AG04449 (cell line): ENCODE data around the gene ZNF281.

Experiments used
- CTCF ChIA-PET: fragments of 350-600 bp; formaldehyde crosslinking; extraction: SDS; loops from one replicate; lab custom pipeline; 2021; ENCODE audit warnings: antibody characterized with exemption; lab: Yijun Ruan, JAX
- POLR2A ChIA-PET: fragments of 400-600, 350-600 bp; formaldehyde crosslinking; extraction: SDS; loops from one replicate; lab custom pipeline; 2020; ENCODE audit warnings: antibody characterized with exemption, inconsistent platforms; lab: Yijun Ruan, JAX
- DNase-seq: peaks from one replicate; pipeline ENCODE4 v3.0.0-alpha.2; 2010; ENCODE audit warnings: low read depth, low spot score
- H3K4me3 ChIP-seq: 2 replicates; pipeline ENCODE4 v1.5.1; 2011; ENCODE audit warnings: low read depth, mild to moderate bottlenecking, control low read depth, low read length
- TF ChIP-seq, protein P1 (sequence below): IDR thresholded peaks from one replicate; pipeline ENCODE4 v1.5.1; 2011; ENCODE audit warnings: mild to moderate bottlenecking, moderate library complexity, low read length, control low read depth, inconsistent platforms; ENCODE audit not compliant: insufficient read depth; ENCODE audit errors: missing control alignments

Gene ZNF281

DNA sequence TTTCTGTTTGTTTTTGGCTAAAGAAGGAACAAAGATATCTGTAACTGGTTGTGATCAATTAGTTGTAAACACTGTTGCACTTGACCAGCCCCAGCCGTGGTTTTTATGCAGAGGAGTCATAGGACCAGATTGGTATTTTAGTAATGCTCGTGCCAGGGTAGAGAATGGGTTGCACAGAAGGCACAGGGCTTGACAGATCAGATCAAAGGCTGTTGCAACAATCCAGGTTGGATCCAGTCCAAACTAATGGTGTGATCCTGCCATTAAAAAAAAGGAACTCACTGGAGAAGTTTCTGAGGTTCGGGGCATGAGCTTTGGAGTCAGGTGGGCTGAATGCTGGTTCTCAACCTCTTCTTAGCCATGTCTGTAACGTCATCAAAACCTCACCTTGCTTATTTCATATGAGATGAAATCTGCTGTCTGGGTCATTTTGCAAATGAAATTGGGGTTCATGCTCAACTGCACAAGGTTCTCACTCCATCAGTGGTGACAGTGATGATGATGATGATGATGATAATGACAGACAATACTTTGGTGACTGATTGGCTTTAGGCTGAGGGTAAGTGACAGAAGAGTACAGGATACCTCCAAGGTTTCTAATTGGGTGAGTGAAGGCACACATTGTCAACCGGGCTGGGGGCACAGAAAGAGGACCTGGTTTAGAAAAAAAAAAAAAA is 43.1 kb downstream of the ZNF281 start:
- DNase-seq: no peak
- ChIA-PET CTCF (interaction anchor here (1.7 to 1.9 kb wide), 2 partner anchors 9 to 13 kb away, joined by 4 to 10 read pairs; no protein-coding TSS in a partner anchor), POLR2A (no interaction called here)
- H3K4me3 ChIP-seq: no peak overlapping the region
- TF ChIP-seq, protein P1, sequence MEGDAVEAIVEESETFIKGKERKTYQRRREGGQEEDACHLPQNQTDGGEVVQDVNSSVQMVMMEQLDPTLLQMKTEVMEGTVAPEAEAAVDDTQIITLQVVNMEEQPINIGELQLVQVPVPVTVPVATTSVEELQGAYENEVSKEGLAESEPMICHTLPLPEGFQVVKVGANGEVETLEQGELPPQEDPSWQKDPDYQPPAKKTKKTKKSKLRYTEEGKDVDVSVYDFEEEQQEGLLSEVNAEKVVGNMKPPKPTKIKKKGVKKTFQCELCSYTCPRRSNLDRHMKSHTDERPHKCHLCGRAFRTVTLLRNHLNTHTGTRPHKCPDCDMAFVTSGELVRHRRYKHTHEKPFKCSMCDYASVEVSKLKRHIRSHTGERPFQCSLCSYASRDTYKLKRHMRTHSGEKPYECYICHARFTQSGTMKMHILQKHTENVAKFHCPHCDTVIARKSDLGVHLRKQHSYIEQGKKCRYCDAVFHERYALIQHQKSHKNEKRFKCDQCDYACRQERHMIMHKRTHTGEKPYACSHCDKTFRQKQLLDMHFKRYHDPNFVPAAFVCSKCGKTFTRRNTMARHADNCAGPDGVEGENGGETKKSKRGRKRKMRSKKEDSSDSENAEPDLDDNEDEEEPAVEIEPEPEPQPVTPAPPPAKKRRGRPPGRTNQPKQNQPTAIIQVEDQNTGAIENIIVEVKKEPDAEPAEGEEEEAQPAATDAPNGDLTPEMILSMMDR: no peak

DNA sequence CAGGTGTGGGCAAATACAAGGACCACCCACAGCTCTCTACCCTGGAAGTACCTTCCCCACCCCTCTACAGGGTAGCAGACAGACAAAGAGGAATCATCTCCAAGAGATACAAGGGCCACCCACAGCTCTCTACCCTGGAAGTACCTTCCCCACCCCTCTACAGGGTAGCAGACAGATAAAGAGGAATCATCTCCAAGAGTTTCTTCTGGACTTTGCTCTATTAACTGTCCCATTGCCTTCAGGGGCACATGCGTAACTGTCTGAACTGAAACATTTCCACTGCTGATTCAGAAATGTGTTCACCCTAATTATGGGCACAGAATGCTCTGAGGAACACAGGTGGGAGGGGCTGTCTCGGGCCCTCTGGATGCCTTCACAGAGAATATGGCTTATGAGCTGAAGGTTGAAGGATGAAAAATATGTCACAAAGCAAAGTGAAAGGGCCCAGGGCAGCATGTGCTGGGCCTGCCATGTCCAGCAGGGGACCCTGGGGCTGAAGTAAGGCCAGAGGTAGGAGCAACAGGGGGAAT is 43.9 kb downstream of the ZNF281 start:
- POLR2A ChIA-PET: interaction anchor here (1.1 kb wide), 1 partner anchor 13 kb away, joined by 5 read pairs; no protein-coding TSS in a partner anchor
- TF ChIP-seq, protein P1: no peak
- CTCF ChIA-PET: interaction anchor here (0.8 to 1.9 kb wide), 4 partner anchors 9 to 87 kb away, joined by 4 to 10 read pairs (median 4); no protein-coding TSS in a partner anchor
- no peak overlapping the region for H3K4me3 ChIP-seq
- no peak for DNase-seq

DNA sequence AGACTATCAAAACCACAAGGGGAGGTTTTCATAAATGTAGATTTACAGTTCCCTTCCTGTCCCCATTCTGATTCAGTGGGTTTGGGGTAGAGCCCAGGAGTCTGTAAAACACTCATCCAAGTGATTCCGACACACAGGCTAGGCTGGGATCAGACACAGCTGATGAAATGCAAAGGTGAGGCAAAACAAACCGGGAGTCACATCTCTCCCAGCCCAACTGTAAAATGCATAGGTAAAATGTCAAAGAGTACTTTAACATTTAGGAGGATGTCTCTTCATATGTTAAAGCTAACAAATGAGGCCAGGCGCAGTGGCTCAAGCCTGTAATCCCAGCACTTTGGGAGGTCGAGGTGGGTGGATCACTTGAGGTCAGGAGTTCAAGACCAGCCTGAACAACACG is 45.0 kb downstream of the ZNF281 start:
- POLR2A ChIA-PET: interaction anchor here (1.0 to 1.4 kb wide), 2 partner anchors 48 to 63 kb away, joined by 3 read pairs; no protein-coding TSS in a partner anchor
- H3K4me3 ChIP-seq: no peak overlapping the region
- TF ChIP-seq, protein P1: no peak
- DNase-seq: no peak
- CTCF ChIA-PET: interaction anchor here (0.8 to 1.9 kb wide), 5 partner anchors 9 to 120 kb away, joined by 3 to 10 read pairs (median 3); no protein-coding TSS in a partner anchor

DNA sequence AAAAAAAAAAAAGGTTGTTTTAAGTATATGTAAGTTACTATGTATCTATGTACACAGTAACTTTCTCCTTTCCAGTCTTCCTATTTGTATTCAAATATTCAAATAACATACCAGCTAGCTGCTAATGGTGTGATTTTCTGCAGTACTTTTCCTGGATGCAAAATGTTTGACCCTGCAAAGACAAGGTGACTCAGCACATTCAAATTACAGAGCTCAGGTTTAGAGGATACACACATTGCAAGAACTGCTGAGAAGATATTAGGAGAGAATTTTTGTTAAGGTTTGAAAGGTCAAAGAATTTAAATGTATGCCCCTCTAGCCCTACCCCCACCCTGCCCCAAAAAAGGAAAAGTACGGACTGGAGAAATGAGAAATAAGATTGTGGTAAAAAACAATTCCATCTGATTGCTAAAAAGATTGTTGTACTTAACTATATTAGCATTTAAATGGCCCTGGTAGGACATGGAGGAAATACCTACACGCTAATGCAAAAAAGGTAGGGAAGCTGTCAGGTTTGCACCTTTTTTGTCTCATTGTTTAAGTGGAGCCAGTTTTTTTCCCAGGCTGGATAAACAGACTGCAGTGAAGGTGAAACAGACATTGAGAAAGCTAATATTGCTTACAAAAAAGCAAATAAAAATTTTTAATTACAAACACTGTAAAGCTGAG is 45.6 kb downstream of the ZNF281 start:
- POLR2A ChIA-PET: interaction anchor here (0.6 to 1.5 kb wide), 5 partner anchors 9 to 87 kb away, joined by 3 to 5 read pairs (median 3); no protein-coding TSS in a partner anchor
- no peak for DNase-seq
- TF ChIP-seq, protein P1: no peak
- no peak overlapping the region for H3K4me3 ChIP-seq
- CTCF ChIA-PET: interaction anchor here (0.6 to 1.5 kb wide), 7 partner anchors 9 to 121 kb away, joined by 3 to 5 read pairs (median 3); no protein-coding TSS in a partner anchor

DNA sequence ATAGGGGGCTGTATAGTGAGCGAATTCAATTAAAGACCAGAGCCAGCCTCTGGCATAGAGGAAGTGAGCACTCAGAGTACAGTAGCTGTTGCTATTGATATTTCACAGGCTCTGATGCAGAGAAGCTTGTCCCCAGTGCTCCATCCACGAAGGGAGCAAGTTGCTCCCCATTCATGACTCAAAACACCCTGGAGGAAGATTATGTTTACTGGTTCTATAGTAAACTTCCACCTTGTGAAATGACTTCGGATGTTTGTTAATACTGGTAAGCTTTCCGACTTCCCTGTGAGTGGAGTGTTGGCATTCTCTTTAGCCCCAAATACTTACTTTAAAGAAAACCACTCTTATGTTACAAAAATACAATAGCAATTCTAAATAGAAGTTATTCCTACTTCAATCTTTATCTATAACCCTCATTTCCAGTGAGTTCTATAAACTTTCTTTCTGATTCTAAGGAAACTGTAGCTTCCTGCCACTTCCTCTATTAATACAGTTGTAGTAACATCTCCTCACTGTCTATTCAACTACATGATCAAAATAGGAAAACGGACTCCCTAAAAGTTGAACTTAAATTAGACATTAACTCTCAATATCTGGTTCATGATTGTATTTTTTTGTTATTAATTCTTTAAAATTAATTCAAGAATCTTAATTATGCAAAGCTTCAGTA is 46.4 kb downstream of the ZNF281 start:
- CTCF ChIA-PET: interaction anchor here (0.6 to 1.5 kb wide), 6 partner anchors 10 to 121 kb away, joined by 3 to 5 read pairs (median 3); no protein-coding TSS in a partner anchor
- TF ChIP-seq, protein P1: no peak
- no peak overlapping the region for H3K4me3 ChIP-seq
- POLR2A ChIA-PET: interaction anchor here (0.6 to 1.5 kb wide), 4 partner anchors 10 to 87 kb away, joined by 3 to 5 read pairs (median 3); no protein-coding TSS in a partner anchor
- no peak for DNase-seq
